Sigmoid colon (tissue), 4 donors: ENCODE measurements around the gene TPRX2.

Experiments
- EP300 ChIP-seq, 4 donors: sonication (generic); formaldehyde crosslinking; IDR thresholded peaks; one replicate each; pipeline ENCODE4 v1.6.1; 2017; ENCODE audit warnings: antibody characterized with exemption in 4 of 4
- POLR2A ChIP-seq, 2 donors: fragments of 450-650 bp; IDR thresholded peaks; one replicate each; pipeline ENCODE4 v1.6.1; 2016; ENCODE audit warnings: antibody characterized with exemption in 2 of 2, mild to moderate bottlenecking in 2 of 2, moderate library complexity in 2 of 2
- POLR2AphosphoS5 ChIP-seq, 4 donors: sonication (generic); formaldehyde crosslinking; IDR thresholded peaks; one replicate each; pipeline ENCODE4 v1.6.1; 2017; ENCODE audit warnings: antibody characterized with exemption in 4 of 4
- TF ChIP-seq, protein P1 (sequence below), 4 experiments: fragments of 450-650 bp in 3 of 4; fragments of 200-600 bp in 1 of 4; IDR thresholded peaks; one replicate each; pipeline ENCODE4 v1.5.1; 2016 to 2019; ENCODE audit warnings: antibody characterized with exemption in 4 of 4, mild to moderate bottlenecking in 3 of 4, moderate library complexity in 2 of 4

DNA sequence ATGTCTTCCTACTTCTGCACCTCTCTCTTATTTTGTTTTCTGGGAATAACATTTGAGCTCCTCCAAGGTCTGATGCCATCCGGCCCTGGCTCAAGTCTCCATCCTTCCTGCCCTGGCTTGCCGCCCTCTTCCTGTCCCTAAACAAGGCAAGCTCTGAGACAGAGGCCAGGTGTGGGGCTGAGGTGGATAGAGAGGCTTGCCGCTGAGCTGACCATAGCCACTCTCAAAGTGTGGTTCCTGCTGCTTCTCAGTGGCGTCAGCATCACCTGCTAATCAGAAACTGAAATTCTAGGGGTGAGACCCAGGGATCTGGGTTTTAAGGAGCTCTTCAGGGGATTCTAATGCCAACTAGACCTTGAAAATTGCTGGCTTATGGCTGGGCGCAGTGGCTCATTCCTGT is 6.0 kb upstream of the TPRX2 start:
- TF ChIP-seq, protein P1, sequence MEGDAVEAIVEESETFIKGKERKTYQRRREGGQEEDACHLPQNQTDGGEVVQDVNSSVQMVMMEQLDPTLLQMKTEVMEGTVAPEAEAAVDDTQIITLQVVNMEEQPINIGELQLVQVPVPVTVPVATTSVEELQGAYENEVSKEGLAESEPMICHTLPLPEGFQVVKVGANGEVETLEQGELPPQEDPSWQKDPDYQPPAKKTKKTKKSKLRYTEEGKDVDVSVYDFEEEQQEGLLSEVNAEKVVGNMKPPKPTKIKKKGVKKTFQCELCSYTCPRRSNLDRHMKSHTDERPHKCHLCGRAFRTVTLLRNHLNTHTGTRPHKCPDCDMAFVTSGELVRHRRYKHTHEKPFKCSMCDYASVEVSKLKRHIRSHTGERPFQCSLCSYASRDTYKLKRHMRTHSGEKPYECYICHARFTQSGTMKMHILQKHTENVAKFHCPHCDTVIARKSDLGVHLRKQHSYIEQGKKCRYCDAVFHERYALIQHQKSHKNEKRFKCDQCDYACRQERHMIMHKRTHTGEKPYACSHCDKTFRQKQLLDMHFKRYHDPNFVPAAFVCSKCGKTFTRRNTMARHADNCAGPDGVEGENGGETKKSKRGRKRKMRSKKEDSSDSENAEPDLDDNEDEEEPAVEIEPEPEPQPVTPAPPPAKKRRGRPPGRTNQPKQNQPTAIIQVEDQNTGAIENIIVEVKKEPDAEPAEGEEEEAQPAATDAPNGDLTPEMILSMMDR (IDR thresholded peaks at IDR 0.05), result no peak
- TF ChIP-seq POLR2A (IDR thresholded peaks at IDR 0.05), result no peak
- no peak for TF ChIP-seq POLR2AphosphoS5 (IDR thresholded peaks at IDR 0.05)
- no peak for TF ChIP-seq EP300 (IDR thresholded peaks at IDR 0.05)
